Naive thymus-derived CD4-positive, alpha-beta T cell (primary cell): Measurements from ENCODE around the gene ITLN2. TPM values are rescaled to one million over a fixed set of nuclear protein-coding genes. Genes with fewer than 3 reads are reported as not detected.

Experiments used
- ATAC-seq: fragments of 150-1000 bp; cut with Tn5 transposase; 2 replicates; pipeline ENCODE4 v1.10.0; 2021; ENCODE audit warnings: mild to moderate bottlenecking, moderate library complexity
- CTCF ChIA-PET: fragments of 350-600 bp; sonication (Branson Sonifier 250); formaldehyde crosslinking; loops from one replicate; lab custom pipeline; 2021; ENCODE audit warnings: antibody characterized with exemption; lab: Charles Lee
- POLR2A ChIA-PET: fragments of 350-600 bp; sonication (Branson Sonifier 250); formaldehyde crosslinking; loops from one replicate; lab custom pipeline; 2021; ENCODE audit warnings: antibody characterized with exemption, inconsistent platforms; lab: Charles Lee
- DNase-seq, 9 donors: peaks; one replicate each; pipeline versions ENCODE4 v3.0.0 to v3.0.0-alpha.2; 2020 to 2022; ENCODE audit warnings: mixed read lengths in 1 of 9
- H3K27ac ChIP-seq: one replicate; pipeline ENCODE4 v1.7.0; 2013; ENCODE audit warnings: mild to moderate bottlenecking, low read depth, low read length, moderate library complexity
- H3K27me3 ChIP-seq, 2 donors: one replicate each; pipeline ENCODE4 v1.7.0; 2013; ENCODE audit warnings: low read length in 2 of 2, mild to moderate bottlenecking in 2 of 2, moderate library complexity in 2 of 2; ENCODE audit not compliant: control insufficient read depth in 2 of 2, insufficient read depth in 2 of 2
- H3K36me3 ChIP-seq, 3 experiments: 1 replicate in 2 of 3; 2 replicates in 1 of 3; pipeline ENCODE4 v1.7.0; 2013; ENCODE audit warnings: low read length in 3 of 3, mild to moderate bottlenecking in 3 of 3, moderate library complexity in 1 of 3; ENCODE audit not compliant: insufficient read depth in 3 of 3, control insufficient read depth in 2 of 3
- H3K4me1 ChIP-seq, 2 donors: one replicate each; pipeline ENCODE4 v1.7.0; 2013; ENCODE audit warnings: low read length in 2 of 2, mild to moderate bottlenecking in 2 of 2, moderate library complexity in 1 of 2; ENCODE audit not compliant: control insufficient read depth in 2 of 2, insufficient read depth in 2 of 2
- H3K4me3 ChIP-seq: 2 replicates; pipeline ENCODE4 v1.7.0; 2013; ENCODE audit warnings: mild to moderate bottlenecking, low read length
- H3K9me3 ChIP-seq, 3 experiments: 1 replicate in 2 of 3; 2 replicates in 1 of 3; pipeline ENCODE4 v1.7.0; 2013; ENCODE audit warnings: low read length in 3 of 3; ENCODE audit not compliant: control insufficient read depth in 2 of 3
- H3K27ac Mint-ChIP-seq, 9 donors: one replicate each; pipeline ENCODE4 v1.8.0; 2020 to 2022; ENCODE audit warnings: mixed read lengths in 9 of 9, mild to moderate bottlenecking in 8 of 9, moderate library complexity in 5 of 9, inconsistent platforms in 2 of 9
- H3K27me3 Mint-ChIP-seq, 5 donors: one replicate each; pipeline ENCODE4 v1.8.0; 2021 to 2022; ENCODE audit warnings: mixed read lengths in 5 of 5, mild to moderate bottlenecking in 1 of 5
- H3K36me3 Mint-ChIP-seq, 5 donors: one replicate each; pipeline ENCODE4 v1.8.0; 2020 to 2022; ENCODE audit warnings: mixed read lengths in 5 of 5, mild to moderate bottlenecking in 3 of 5, inconsistent platforms in 1 of 5
- H3K4me1 Mint-ChIP-seq, 7 donors: one replicate each; pipeline ENCODE4 v1.8.0; 2020 to 2022; ENCODE audit warnings: mixed read lengths in 7 of 7, mild to moderate bottlenecking in 3 of 7, inconsistent platforms in 1 of 7
- H3K4me3 Mint-ChIP-seq, 10 donors: one replicate each; pipeline ENCODE4 v1.8.0; 2020 to 2022; ENCODE audit warnings: mild to moderate bottlenecking in 10 of 10, mixed read lengths in 10 of 10, moderate library complexity in 6 of 10, inconsistent platforms in 2 of 10
- H3K9me3 Mint-ChIP-seq, 11 donors: one replicate each; pipeline ENCODE4 v1.8.0; 2020 to 2022; ENCODE audit warnings: mixed read lengths in 11 of 11, mild to moderate bottlenecking in 4 of 11, inconsistent platforms in 1 of 11, moderate library complexity in 1 of 11
- intact Hi-C, 2 donors: fragments of 100-400 bp; cut with micrococcal nuclease; formaldehyde crosslinking; loops; one replicate each; pipeline ENCODE4 v1.15.1; 2023
- polyA plus RNA-seq, 2 donors: library from polyadenylated mRNA; unstranded; fragments of 300-500 nt; fragmentation: Illumina TruSeq; gene quantifications; one replicate each; pipeline ENCODE4 v1.2.3, GENCODE V29; 2021
- total RNA-seq, 6 experiments: library from RNA in 5 of 6; stranded (reverse) in 5 of 6; gene quantifications; 1 replicate in 5 of 6; 2 replicates in 1 of 6; pipeline ENCODE4 v1.2.3 and lab custom pipeline; 2021 to 2026

Gene ITLN2
- total RNA-seq (not detected), polyA plus RNA-seq (not detected), total RNA-seq (lab: John Stamatoyannopoulos, UW) (not detected)

DNA sequence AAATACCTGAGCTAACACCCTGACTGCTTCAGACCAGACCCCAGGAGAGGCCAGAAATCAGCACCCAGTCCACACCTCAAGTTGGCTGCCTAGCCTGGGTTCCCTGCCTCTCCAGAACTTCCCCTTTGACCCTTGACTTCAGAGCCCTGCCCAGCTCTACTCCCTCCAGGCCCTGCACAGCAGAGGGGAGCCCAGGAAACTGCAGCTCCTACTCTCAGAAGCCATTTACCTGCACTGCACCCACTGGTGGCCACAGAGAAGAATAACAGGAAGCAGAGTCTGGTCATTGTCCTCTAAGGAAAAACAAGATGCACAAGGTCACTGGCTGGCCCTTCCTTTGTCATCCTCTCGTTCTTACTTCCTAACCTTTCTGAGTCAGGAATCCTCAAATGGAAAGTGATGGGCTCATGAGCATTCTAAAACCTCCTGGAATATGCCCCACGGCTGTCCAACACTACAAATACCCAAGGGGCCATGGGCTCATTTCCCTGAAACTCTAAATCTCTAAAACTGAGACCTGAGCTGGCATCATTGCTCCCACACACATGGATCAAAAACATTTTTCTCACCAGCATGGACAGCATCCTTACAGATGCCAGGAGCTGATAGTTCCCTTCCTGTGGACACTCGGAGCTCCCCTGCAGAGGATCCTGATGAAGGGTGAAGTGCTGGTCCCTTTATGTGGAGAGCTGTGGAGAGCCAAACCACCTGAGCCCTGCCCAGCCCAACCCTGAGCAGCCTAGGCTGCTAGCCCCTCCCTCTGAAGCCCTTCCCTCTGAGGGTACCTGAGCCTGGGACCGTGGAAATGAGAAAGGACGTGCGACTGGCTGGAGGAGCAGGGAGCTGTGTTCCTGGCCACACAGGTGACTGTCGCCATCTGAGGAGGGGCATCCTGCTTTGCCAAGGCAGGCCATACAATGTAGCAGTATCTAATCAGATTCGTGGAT is at the start of gene ITLN2:
ITLN2 (minus strand) TSS at position 652 of the 947 bp plus-strand sequence; CDS start at position 584, 68 bp downstream.
- Mint-ChIP-seq H3K27me3 (no peaks in the 10 kb centered on the region), H3K4me1 (peaks cover 6 to 21% (median 11%) of the 10 kb centered on the region in 7 donors), H3K4me3 (no peak within 1 kb of the TSS), H3K27ac (peak within 1 kb of the TSS in 3 of 9 donors; percentile 40 to 65 (median 54)), H3K9me3 (no peaks in the 10 kb centered on the region), H3K36me3 (no peaks in the 10 kb centered on the region)
- Histone ChIP-seq H3K27ac (no peak within 1 kb of the TSS), H3K4me3 (no peak within 1 kb of the TSS), H3K4me1 (peaks cover 0 to 16% of the 10 kb centered on the region in 2 donors), H3K9me3 (no peaks in the 10 kb centered on the region), H3K27me3 (no peaks in the 10 kb centered on the region), H3K36me3 (no peaks in the 10 kb centered on the region)
- CTCF ChIA-PET = interaction anchor here (0.6 to 8.2 kb wide), 17 partner anchors 10 to 273 kb away, joined by 3 to 167 read pairs (median 5); no protein-coding TSS in a partner anchor
- POLR2A ChIA-PET = interaction anchor here (0.5 to 1.6 kb wide), 4 partner anchors 19 to 292 kb away, joined by 3 to 7 read pairs (median 4); no protein-coding TSS in a partner anchor
- peak; percentile 79 for ATAC-seq
- DNase-seq = peak in 8 of 9 donors; percentile 22 to 52 (median 42)
- intact Hi-C loops = loop anchor here in 1 of 2 donors (5.0 to 10.0 kb wide), 3 partner anchors 80 to 520 kb away; no protein-coding TSS in a partner anchor

DNA sequence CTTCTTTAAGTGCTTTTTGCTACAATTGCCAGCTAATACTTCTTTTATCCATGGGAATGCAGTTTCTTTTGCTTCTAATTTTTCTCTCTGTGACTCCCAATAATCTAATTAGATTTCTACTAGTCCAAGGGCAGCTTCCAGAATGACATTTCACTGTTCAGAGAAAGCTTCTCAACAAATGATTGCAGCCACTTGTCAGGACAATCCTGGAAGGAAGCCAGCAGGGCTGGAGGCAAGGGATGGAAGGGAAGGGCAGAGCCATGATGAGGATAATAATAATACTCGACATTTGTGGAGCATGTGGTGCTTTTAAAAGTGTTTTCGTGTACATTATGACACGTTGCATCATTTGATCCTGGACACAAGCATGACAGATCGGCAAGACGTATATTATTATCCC is 46.9 kb upstream of the ITLN2 start:
- Histone ChIP-seq H3K9me3 (no peaks in the 10 kb centered on the region), H3K36me3 (peaks cover 0 to 33% (median 12%) of the 10 kb centered on the region in 3 experiments), H3K4me1 (no peaks in the 10 kb centered on the region), H3K4me3 (no peak overlapping the region), H3K27me3 (no peaks in the 10 kb centered on the region), H3K27ac (no peak overlapping the region)
- H3K4me1 Mint-ChIP-seq = peaks cover 7 to 15% (median 12%) of the 10 kb centered on the region in 7 donors
- DNase-seq (no peak), ATAC-seq (no peak)
- H3K27me3 Mint-ChIP-seq = no peaks in the 10 kb centered on the region
- peaks cover 1 to 43% (median 10%) of the 10 kb centered on the region in 5 donors for H3K36me3 Mint-ChIP-seq
- H3K27ac Mint-ChIP-seq = peak overlapping the region in 1 of 9 donors; percentile 53
- CTCF ChIA-PET = interaction anchor here (1.7 kb wide), 1 partner anchor 37 kb away, joined by 4 read pairs; the partner anchor contains the start of gene TSTD1
- no peak overlapping the region for H3K4me3 Mint-ChIP-seq
- intact Hi-C loops = no loop called here
- POLR2A ChIA-PET = no interaction called here
- no peaks in the 10 kb centered on the region for H3K9me3 Mint-ChIP-seq

- no peaks in the 10 kb centered on the region for H3K4me1 ChIP-seq
- no peaks in the 10 kb centered on the region for H3K9me3 ChIP-seq
- Mint-ChIP-seq H3K27me3 (no peaks in the 10 kb centered on the region), H3K9me3 (no peaks in the 10 kb centered on the region), H3K4me3 (no peak overlapping the region), H3K4me1 (peaks cover 6 to 12% (median 9%) of the 10 kb centered on the region in 7 donors), H3K36me3 (peaks cover 1 to 41% (median 10%) of the 10 kb centered on the region in 5 donors), H3K27ac (peak overlapping the region in 1 of 9 donors; percentile 52)
- H3K27me3 ChIP-seq = no peaks in the 10 kb centered on the region
- H3K4me3 ChIP-seq = no peak overlapping the region
- peaks cover 0 to 33% (median 12%) of the 10 kb centered on the region in 3 experiments for H3K36me3 ChIP-seq
- CTCF ChIA-PET = interaction anchor here (0.5 to 7.8 kb wide), 5 partner anchors 9 to 98 kb away, joined by 3 to 123 read pairs (median 4); partner anchors contain the start of genes KLHDC9 and TSTD1
- intact Hi-C loops = no loop called here
- POLR2A ChIA-PET = interaction anchor here (0.9 kb wide), 1 partner anchor 12 kb away, joined by 3 read pairs; no protein-coding TSS in a partner anchor
- DNase-seq (no peak), ATAC-seq (no peak)
- H3K27ac ChIP-seq = no peak overlapping the region
Observed at GRCh38 chr1:161000736-161001480, 46.3 kb upstream of the ITLN2 start.

DNA sequence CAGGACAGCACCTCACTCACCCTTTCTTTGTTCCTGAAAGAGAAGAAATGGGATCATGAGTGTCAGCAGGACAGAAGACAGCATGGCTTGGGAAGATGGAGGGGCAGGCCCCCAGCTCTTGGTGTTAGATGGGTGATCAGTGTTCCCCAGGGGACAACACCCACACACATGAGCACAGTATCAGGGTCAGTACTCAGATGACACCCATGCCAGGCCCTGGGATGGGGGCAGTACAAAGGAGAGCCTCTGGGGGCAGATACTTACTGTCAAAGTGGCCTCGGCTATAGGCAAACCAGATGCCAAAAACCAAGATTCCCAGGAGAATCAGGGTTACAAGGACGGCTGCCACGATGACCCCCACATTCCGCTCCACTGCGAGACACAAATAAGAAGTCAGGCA is 44.8 kb upstream of the ITLN2 start:
- no peak for DNase-seq
- Mint-ChIP-seq H3K36me3 (peaks cover 1 to 41% (median 10%) of the 10 kb centered on the region in 5 donors), H3K4me3 (no peak overlapping the region), H3K27ac (no peak overlapping the region), H3K27me3 (no peaks in the 10 kb centered on the region), H3K9me3 (no peaks in the 10 kb centered on the region), H3K4me1 (peaks cover 6 to 12% (median 9%) of the 10 kb centered on the region in 7 donors)
- H3K4me1 ChIP-seq = no peaks in the 10 kb centered on the region
- H3K4me3 ChIP-seq = no peak overlapping the region
- H3K27me3 ChIP-seq = no peaks in the 10 kb centered on the region
- ChIA-PET CTCF (interaction anchor here (0.9 to 7.8 kb wide), 2 partner anchors 100 to 118 kb away, joined by 3 to 123 read pairs; partner anchors contain the start of gene KLHDC9), POLR2A (interaction anchor here (0.9 kb wide), 1 partner anchor 99 kb away, joined by 5 read pairs; the partner anchor contains the start of gene KLHDC9)
- H3K36me3 ChIP-seq = peaks cover 0 to 33% (median 12%) of the 10 kb centered on the region in 3 experiments
- H3K27ac ChIP-seq = no peak overlapping the region
- ATAC-seq = no peak
- H3K9me3 ChIP-seq = no peaks in the 10 kb centered on the region
- intact Hi-C loops = no loop called here

DNA sequence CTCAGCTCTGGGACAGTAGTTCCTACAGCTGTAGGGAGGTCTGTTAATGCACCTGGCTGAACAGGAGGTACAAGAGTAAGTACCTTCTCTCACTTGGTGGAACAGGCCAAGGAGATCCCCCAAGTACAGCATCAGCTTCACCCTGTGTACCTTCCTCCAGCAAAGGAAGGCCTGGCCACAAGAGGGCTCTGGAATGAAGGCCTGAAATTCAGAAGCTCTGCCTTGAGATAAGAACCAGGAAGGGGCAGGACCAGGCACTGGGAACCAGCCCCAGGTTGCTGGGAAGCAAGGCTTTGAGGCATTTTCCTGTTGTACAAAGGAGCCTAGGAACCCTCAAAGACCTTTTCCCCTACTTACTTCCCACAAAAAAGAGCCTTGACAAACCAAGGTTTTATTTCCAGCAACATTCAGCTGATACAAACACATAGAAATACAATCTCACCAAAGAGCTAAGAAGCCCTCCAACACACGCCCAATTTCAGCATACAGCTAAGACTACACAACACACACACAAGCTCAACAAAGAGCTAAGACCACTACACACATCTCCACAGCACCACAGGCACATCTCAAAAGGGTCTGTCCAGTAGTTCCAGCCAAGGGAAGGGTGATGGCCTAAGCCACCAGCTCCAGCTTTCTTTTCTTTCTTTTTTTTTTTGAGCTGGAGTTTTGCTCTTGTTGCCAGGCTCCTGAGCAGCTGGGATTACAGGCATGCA is 42.9 kb upstream of the ITLN2 start:
- H3K27me3 Mint-ChIP-seq = no peaks in the 10 kb centered on the region
- H3K27ac Mint-ChIP-seq = peak overlapping the region in 8 of 9 donors; percentile 3 to 74 (median 44)

More for the DNA sequence above, 42.9 kb upstream of the ITLN2 start:
- DNase-seq = peak in 8 of 9 donors; percentile 14 to 52 (median 44)
- no peaks in the 10 kb centered on the region for H3K4me1 ChIP-seq
- ChIA-PET POLR2A (interaction anchor here (0.6 to 2.1 kb wide), 10 partner anchors 9 to 156 kb away, joined by 3 to 17 read pairs (median 4); partner anchors contain the start of genes ARHGAP30, F11R, KLHDC9 and UFC1), CTCF (interaction anchor here (0.6 to 7.8 kb wide), 23 partner anchors 9 to 621 kb away, joined by 3 to 123 read pairs (median 4); partner anchors contain the start of genes ARHGAP30, DEDD, F11R and KLHDC9)
- H3K4me1 Mint-ChIP-seq = peaks cover 6 to 14% (median 11%) of the 10 kb centered on the region in 7 donors
- H3K9me3 Mint-ChIP-seq = no peaks in the 10 kb centered on the region
- H3K9me3 ChIP-seq = no peaks in the 10 kb centered on the region
- no peak overlapping the region for H3K4me3 ChIP-seq
- peak; percentile 80 for ATAC-seq
- H3K36me3 ChIP-seq = peaks cover 0 to 33% (median 12%) of the 10 kb centered on the region in 3 experiments
- H3K27ac ChIP-seq = no peak overlapping the region
- H3K27me3 ChIP-seq = no peaks in the 10 kb centered on the region
- H3K4me3 Mint-ChIP-seq = no peak overlapping the region
- H3K36me3 Mint-ChIP-seq = peaks cover 1 to 41% (median 10%) of the 10 kb centered on the region in 5 donors
- intact Hi-C loops = loop anchor here (1.0 to 2.0 kb wide), 7 partner anchors 15 to 385 kb away; partner anchors contain the start of gene USF1 (in 1 of the 2)
